Measurements from ENCODE around the gene TMEM158.

DNA sequence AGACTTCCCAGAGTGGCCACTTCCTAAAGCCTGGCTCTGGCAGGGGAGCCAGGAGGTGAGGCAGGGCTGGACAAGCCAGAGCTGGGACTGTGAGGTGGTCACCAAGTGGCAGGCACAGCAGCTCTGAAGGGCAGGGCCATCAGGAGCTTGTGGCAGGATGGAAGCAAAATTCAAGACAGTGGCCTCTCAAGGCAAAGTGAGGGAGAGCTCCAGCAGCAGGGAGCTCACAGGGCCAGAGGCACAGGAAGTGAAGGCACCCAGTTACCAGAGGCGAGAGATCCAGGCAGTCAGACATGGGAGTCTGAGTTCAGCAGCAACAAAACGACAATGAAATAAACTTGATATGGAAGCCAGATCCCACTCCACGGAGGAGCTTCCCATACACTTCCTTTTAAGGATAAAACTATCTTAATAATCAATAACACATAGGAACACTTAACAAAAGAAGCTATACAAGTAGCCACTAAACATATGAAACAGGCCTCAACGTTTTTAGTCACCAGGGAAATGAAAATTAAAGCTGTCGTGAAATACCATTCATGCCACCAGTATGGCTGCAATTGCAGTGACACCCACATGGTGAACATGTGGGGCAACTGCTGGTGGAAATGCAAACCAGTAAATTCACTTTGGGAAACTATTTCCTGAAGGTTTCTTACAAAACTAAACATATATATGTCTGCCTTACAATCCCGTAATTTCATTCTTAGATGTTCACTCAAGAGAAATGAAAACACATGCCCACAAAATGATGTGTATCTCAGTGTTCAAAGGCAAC lies 35.4 kb upstream of the TMEM158 start:
- no peak for TF ChIP-seq SPI1 (IDR thresholded peaks at IDR 0.05; ENCODE audit: borderline replicate concordance, low read depth)
- TF ChIP-seq, protein P1, sequence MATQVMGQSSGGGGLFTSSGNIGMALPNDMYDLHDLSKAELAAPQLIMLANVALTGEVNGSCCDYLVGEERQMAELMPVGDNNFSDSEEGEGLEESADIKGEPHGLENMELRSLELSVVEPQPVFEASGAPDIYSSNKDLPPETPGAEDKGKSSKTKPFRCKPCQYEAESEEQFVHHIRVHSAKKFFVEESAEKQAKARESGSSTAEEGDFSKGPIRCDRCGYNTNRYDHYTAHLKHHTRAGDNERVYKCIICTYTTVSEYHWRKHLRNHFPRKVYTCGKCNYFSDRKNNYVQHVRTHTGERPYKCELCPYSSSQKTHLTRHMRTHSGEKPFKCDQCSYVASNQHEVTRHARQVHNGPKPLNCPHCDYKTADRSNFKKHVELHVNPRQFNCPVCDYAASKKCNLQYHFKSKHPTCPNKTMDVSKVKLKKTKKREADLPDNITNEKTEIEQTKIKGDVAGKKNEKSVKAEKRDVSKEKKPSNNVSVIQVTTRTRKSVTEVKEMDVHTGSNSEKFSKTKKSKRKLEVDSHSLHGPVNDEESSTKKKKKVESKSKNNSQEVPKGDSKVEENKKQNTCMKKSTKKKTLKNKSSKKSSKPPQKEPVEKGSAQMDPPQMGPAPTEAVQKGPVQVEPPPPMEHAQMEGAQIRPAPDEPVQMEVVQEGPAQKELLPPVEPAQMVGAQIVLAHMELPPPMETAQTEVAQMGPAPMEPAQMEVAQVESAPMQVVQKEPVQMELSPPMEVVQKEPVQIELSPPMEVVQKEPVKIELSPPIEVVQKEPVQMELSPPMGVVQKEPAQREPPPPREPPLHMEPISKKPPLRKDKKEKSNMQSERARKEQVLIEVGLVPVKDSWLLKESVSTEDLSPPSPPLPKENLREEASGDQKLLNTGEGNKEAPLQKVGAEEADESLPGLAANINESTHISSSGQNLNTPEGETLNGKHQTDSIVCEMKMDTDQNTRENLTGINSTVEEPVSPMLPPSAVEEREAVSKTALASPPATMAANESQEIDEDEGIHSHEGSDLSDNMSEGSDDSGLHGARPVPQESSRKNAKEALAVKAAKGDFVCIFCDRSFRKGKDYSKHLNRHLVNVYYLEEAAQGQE (IDR thresholded peaks at IDR 0.05; ENCODE audit: insufficient replicate concordance, low read depth), result no peak
- TF ChIP-seq, protein P2, sequence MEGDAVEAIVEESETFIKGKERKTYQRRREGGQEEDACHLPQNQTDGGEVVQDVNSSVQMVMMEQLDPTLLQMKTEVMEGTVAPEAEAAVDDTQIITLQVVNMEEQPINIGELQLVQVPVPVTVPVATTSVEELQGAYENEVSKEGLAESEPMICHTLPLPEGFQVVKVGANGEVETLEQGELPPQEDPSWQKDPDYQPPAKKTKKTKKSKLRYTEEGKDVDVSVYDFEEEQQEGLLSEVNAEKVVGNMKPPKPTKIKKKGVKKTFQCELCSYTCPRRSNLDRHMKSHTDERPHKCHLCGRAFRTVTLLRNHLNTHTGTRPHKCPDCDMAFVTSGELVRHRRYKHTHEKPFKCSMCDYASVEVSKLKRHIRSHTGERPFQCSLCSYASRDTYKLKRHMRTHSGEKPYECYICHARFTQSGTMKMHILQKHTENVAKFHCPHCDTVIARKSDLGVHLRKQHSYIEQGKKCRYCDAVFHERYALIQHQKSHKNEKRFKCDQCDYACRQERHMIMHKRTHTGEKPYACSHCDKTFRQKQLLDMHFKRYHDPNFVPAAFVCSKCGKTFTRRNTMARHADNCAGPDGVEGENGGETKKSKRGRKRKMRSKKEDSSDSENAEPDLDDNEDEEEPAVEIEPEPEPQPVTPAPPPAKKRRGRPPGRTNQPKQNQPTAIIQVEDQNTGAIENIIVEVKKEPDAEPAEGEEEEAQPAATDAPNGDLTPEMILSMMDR (IDR thresholded peaks at IDR 0.05; ENCODE audit: insufficient read depth, low read length), result no peak
- no peak for TF ChIP-seq POLR2AphosphoS5 (IDR thresholded peaks at IDR 0.05; ENCODE audit: low read depth)
